ENCODE data around the gene SLC2A11. TPM values are rescaled to one million over a fixed set of nuclear protein-coding genes. Genes with fewer than 3 reads are reported as not detected.

The SLC2A11 gene
- total RNA-seq, 1 donor from 2014 or later = 22.4 TPM

DNA sequence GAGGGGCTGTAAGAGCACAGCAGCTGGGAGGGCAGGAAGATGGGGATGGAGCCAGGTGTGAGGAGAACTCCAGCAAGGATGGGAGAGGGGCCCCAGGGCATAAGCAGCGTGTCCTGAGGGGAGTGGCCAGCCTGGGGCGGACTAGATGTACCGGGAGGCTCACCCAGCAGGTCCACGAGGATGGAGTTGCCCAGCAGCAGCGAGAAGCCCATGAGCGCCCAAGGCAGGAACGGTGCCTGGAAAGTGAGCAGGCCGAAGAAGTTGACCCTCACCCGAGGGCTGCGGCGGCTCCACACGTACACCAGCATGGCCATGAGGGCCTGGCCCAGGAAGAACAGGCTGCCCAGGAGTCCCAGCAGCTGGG is 20.2 kb upstream of the SLC2A11 start:
- no peak for DNase-seq (ENCODE audit: low read depth)
- H3K27me3 ChIP-seq (ENCODE audit: control insufficient read depth, insufficient read depth, low read length) = peaks cover 18% of the 10 kb centered on the region
- TF ChIP-seq, protein P1, sequence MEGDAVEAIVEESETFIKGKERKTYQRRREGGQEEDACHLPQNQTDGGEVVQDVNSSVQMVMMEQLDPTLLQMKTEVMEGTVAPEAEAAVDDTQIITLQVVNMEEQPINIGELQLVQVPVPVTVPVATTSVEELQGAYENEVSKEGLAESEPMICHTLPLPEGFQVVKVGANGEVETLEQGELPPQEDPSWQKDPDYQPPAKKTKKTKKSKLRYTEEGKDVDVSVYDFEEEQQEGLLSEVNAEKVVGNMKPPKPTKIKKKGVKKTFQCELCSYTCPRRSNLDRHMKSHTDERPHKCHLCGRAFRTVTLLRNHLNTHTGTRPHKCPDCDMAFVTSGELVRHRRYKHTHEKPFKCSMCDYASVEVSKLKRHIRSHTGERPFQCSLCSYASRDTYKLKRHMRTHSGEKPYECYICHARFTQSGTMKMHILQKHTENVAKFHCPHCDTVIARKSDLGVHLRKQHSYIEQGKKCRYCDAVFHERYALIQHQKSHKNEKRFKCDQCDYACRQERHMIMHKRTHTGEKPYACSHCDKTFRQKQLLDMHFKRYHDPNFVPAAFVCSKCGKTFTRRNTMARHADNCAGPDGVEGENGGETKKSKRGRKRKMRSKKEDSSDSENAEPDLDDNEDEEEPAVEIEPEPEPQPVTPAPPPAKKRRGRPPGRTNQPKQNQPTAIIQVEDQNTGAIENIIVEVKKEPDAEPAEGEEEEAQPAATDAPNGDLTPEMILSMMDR (IDR thresholded peaks at IDR 0.05; ENCODE audit: insufficient read depth, low read length, poor library complexity, severe bottlenecking) = no peak
- H3K4me3 ChIP-seq (ENCODE audit: low read depth, low read length) = no peak overlapping the region
- peaks cover 2% of the 10 kb centered on the region for H3K36me3 ChIP-seq (ENCODE audit: control insufficient read depth, insufficient read depth, low read length)

DNA sequence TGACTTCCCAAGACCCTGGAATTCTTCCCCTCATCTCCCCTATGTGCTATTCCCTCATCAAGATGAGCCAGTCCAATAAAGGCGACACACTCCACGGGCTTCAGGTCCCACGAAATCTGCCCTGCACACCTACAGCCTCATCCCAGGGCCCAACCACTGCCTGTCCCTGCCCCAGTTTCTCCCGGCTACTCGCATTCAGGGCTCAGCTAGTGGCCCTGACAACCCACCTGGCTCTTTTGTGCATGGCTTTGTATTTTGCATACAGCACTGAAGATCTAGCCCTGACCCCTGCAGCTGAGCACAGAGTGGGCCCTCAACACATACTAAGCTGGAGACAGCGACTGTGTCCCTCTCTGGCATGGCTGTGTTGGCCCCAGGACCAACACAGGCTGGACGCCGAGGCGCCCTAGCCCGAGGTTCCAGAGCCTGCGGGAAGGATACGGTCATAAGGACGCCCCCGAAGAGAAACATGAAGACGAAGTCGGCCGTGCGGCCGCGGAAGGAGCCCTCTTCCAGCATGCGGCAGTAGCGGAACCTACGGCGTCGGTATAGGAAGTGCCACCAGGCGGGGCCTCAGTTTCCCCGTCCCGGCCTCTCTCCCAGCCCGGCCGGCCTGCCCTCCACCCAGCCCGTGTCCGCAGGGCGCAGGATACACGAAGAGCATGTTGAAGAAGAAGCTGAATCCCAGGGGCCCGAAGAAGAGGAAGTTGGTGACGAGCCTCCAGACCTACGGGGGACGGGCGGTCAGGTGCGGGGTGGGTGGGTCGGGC is 19.6 kb upstream of the SLC2A11 start:
- TF ChIP-seq, protein P1 (IDR thresholded peaks at IDR 0.05; ENCODE audit: insufficient read depth, low read length, poor library complexity, severe bottlenecking) = no peak
- DNase-seq (ENCODE audit: low read depth) = no peak
- Histone ChIP-seq H3K36me3 (ENCODE audit: control insufficient read depth, insufficient read depth, low read length) (peaks cover 2% of the 10 kb centered on the region), H3K4me3 (ENCODE audit: low read depth, low read length) (peak overlapping the region; percentile 33), H3K27me3 (ENCODE audit: control insufficient read depth, insufficient read depth, low read length) (peaks cover 21% of the 10 kb centered on the region)

DNA sequence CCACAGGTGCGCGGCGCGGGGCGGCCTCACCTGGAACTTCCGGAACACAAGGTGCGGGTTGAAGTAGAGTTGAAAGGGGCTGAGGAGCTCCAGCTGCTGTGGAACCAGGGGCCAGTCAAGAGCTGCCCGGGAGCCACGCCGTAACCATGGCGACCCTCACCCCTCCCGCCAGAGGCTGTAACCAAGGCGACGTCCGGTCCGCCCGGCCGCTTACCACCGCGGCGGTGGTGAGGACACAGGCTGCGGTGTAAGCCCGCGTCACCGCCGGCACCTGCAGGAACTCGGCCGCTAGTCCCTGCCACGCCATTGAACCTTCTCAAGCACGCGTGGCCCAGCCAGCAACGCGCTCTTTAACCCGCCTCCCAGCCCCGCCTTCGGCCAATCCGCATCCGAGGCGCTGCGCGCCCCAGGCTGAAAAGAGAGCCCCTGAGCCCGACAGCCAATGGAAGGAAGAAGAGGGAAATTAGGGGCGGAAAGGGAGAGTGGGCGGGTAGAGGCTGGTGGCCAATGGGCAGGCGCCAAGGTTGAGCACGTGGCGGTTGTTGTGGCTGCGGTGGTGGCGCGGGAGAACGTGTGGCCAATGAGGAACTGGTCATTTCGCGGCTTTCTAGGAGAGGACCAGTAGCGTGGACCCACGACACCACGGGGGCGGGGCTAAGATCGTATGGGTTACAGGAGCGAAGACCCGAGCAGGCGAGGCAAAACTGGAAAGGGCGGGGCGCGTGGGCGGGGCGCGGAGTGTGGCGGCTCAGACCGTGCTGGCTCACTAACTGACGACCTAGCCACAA is 18.8 kb upstream of the SLC2A11 start, which contains the start of gene DERL3:
Gene DERL3, minus strand, starts transcription at position 326 of the 788 bp plus-strand sequence. Its CDS starts 19 bp downstream, at position 307.
- peak; percentile 95 for DNase-seq (ENCODE audit: low read depth)
- H3K27me3 ChIP-seq (ENCODE audit: control insufficient read depth, insufficient read depth, low read length) = peaks cover 21% of the 10 kb centered on the region
- no peaks in the 10 kb centered on the region for H3K36me3 ChIP-seq (ENCODE audit: control insufficient read depth, insufficient read depth, low read length)
- peak within 1 kb of the TSS; percentile 33 for H3K4me3 ChIP-seq (ENCODE audit: low read depth, low read length)
- TF ChIP-seq, protein P1 (IDR thresholded peaks at IDR 0.05; ENCODE audit: insufficient read depth, low read length, poor library complexity, severe bottlenecking) = no peak

DNA sequence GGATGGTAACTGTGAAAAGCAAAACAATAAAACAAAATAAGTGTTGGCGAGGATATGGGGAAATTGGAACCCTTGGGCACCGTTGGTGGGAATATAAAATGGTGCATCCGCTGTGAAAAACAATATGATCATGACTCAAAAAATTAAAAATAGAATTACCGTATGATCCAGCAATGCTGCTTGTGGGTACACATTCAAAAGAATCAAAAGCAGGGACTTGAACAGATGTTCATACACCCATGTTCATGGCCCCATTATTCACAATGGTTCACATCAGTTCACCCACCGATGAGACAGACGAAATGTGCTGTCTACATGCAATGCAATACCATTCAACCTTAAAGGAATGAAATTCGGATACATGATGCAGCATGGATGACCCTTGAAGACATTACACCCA is 17.6 kb upstream of the SLC2A11 start:
- TF ChIP-seq, protein P1 (IDR thresholded peaks at IDR 0.05; ENCODE audit: insufficient read depth, low read length, poor library complexity, severe bottlenecking) = no peak
- peaks cover 21% of the 10 kb centered on the region for H3K27me3 ChIP-seq (ENCODE audit: control insufficient read depth, insufficient read depth, low read length)
- H3K4me3 ChIP-seq (ENCODE audit: low read depth, low read length) = no peak overlapping the region
- no peaks in the 10 kb centered on the region for H3K36me3 ChIP-seq (ENCODE audit: control insufficient read depth, insufficient read depth, low read length)
- no peak for DNase-seq (ENCODE audit: low read depth)

DNA sequence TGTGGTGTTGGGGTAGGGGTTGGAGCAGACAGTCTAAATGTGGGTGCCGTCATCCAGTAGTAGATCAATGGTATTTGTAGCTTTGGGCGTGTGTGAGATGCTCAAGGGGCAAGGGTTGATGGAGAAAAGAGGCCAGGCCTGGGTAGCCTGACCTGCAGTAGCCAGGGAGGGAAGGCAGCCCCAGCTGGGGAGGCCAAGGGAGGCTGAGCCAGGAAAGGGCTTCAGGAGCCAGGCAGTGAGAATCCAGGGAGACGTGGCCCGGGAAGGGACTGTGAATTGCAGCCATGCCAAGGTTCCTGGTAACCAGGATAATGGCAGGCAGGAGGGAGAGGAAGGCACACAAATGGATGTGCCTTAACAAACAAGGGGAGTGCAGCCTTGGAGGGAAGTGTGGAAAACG is 16.4 kb upstream of the SLC2A11 start:
- Histone ChIP-seq H3K27me3 (ENCODE audit: control insufficient read depth, insufficient read depth, low read length) (peaks cover 21% of the 10 kb centered on the region), H3K36me3 (ENCODE audit: control insufficient read depth, insufficient read depth, low read length) (no peaks in the 10 kb centered on the region), H3K4me3 (ENCODE audit: low read depth, low read length) (no peak overlapping the region)
- TF ChIP-seq, protein P1 (IDR thresholded peaks at IDR 0.05; ENCODE audit: insufficient read depth, low read length, poor library complexity, severe bottlenecking) = no peak
- DNase-seq (ENCODE audit: low read depth) = no peak

Measured in kidney epithelial cell (primary cell).